ENCODE results near the gene P2RY8. TPM values are rescaled to one million over a fixed set of nuclear protein-coding genes. Genes with fewer than 3 reads are reported as not detected.
"Not testable (repeated sequence)": the region's sequence is repeated elsewhere in the genome, so short reads cannot be mapped to it uniquely, and the experiment has no call there.

The P2RY8 gene
- total RNA-seq, 1 experiment from 2014 or later: not detected

DNA sequence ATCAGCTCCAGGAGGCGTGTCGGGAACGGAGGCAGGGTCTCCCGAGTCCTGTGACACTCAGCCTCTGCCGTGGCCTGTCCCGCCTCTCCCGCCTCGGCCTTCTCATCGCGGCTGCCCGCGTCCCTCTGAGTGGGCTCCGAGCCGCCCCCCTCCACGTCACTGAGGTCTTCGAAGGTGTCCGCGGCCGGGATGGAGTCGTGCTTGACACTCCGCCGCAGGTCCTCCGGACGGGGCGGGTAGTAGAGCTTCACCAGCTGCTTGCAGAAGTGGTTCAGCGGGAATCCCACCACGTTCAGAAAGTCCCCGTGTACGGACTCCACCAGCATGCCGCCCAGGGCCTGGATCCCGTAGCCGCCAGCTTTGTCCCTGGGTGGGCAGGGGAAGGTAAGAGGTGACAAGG lies 109.2 kb downstream of the P2RY8 start:
- H3K4me3 Mint-ChIP-seq (ENCODE audit: low read depth, unreplicated experiment): no peak overlapping the region
- no peak for DNase-seq
- TF ChIP-seq, protein P1, sequence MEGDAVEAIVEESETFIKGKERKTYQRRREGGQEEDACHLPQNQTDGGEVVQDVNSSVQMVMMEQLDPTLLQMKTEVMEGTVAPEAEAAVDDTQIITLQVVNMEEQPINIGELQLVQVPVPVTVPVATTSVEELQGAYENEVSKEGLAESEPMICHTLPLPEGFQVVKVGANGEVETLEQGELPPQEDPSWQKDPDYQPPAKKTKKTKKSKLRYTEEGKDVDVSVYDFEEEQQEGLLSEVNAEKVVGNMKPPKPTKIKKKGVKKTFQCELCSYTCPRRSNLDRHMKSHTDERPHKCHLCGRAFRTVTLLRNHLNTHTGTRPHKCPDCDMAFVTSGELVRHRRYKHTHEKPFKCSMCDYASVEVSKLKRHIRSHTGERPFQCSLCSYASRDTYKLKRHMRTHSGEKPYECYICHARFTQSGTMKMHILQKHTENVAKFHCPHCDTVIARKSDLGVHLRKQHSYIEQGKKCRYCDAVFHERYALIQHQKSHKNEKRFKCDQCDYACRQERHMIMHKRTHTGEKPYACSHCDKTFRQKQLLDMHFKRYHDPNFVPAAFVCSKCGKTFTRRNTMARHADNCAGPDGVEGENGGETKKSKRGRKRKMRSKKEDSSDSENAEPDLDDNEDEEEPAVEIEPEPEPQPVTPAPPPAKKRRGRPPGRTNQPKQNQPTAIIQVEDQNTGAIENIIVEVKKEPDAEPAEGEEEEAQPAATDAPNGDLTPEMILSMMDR (IDR thresholded peaks at IDR 0.05; ENCODE audit: unreplicated experiment): no peak
- no TSS peak for BruUV-seq (replicated peaks)
- H3K36me3 Mint-ChIP-seq (ENCODE audit: insufficient read depth, unreplicated experiment): peaks cover 33% of the 10 kb centered on the region
- H3K9me3 Mint-ChIP-seq (ENCODE audit: low read depth, unreplicated experiment): peaks cover 3% of the 10 kb centered on the region
- H3K4me1 Mint-ChIP-seq (ENCODE audit: low read depth, unreplicated experiment): no peaks in the 10 kb centered on the region
- no peak overlapping the region for H3K27ac Mint-ChIP-seq (ENCODE audit: unreplicated experiment)
- CTCF ChIA-PET: no interaction called here
- intact Hi-C loops (cut with micrococcal nuclease; ENCODE audit: unreplicated experiment): no loop called here
- H3K27me3 Mint-ChIP-seq (ENCODE audit: unreplicated experiment): no peaks in the 10 kb centered on the region

DNA sequence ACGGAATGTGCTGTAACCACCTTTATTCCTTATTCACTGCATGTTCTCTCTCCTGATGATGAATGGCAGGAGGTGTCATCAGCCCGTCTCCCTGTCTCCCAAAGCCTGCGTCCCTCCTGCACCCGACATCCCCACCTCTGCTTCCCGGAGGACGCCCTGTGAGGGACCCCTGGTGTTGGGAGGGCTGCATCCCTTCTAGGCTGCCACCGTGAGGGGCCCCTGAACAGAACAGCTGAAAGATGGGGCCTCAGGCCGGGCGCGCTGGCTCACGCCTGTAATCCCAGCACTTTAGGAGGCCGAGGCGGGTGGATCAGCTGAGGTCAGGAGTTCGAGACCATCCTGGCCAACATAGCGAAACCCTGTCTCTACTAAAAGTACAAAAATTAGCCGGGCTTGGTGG lies 110.7 kb downstream of the P2RY8 start:
- CTCF ChIA-PET; H3K9me3 Mint-ChIP-seq (ENCODE audit: low read depth, unreplicated experiment); BruUV-seq (replicated peaks); DNase-seq; H3K4me1 Mint-ChIP-seq (ENCODE audit: low read depth, unreplicated experiment); H3K27me3 Mint-ChIP-seq (ENCODE audit: unreplicated experiment); H3K4me3 Mint-ChIP-seq (ENCODE audit: low read depth, unreplicated experiment); intact Hi-C loops (cut with micrococcal nuclease; ENCODE audit: unreplicated experiment); H3K27ac Mint-ChIP-seq (ENCODE audit: unreplicated experiment): not testable (repeated sequence)
- H3K36me3 Mint-ChIP-seq (ENCODE audit: insufficient read depth, unreplicated experiment): peaks cover 43% of the 10 kb centered on the region

DNA sequence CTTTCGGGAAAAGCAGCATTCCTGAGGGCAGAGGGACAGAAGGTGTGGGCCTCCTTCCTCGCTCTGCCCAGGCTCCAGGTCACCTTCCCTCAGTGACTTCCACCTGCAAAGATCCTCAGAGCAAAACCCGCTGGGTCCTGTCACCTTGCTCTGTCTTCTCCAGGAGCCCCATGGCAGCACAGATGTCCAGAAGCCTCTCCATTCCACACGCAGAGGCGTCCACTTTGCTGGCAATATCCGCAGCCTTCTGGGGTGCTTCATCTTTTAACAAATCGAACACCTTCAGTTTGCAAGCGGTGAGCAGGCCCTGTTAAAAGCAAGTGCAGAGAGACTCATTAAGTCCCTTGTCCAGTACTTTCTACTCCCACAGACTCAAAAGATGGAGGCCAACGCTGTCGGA lies 111.6 kb downstream of the P2RY8 start:
- TF ChIP-seq, protein P1 (IDR thresholded peaks at IDR 0.05; ENCODE audit: unreplicated experiment): no peak
- no peaks in the 10 kb centered on the region for H3K4me1 Mint-ChIP-seq (ENCODE audit: low read depth, unreplicated experiment)
- peaks cover 49% of the 10 kb centered on the region for H3K36me3 Mint-ChIP-seq (ENCODE audit: insufficient read depth, unreplicated experiment)
- CTCF ChIA-PET: no interaction called here
- no peak overlapping the region for H3K4me3 Mint-ChIP-seq (ENCODE audit: low read depth, unreplicated experiment)
- BruUV-seq (replicated peaks): no TSS peak
- H3K9me3 Mint-ChIP-seq (ENCODE audit: low read depth, unreplicated experiment): peaks cover 3% of the 10 kb centered on the region
- H3K27ac Mint-ChIP-seq (ENCODE audit: unreplicated experiment): peak overlapping the region; percentile 8
- no peaks in the 10 kb centered on the region for H3K27me3 Mint-ChIP-seq (ENCODE audit: unreplicated experiment)
- DNase-seq: no peak
- intact Hi-C loops (cut with micrococcal nuclease; ENCODE audit: unreplicated experiment): no loop called here

DNA sequence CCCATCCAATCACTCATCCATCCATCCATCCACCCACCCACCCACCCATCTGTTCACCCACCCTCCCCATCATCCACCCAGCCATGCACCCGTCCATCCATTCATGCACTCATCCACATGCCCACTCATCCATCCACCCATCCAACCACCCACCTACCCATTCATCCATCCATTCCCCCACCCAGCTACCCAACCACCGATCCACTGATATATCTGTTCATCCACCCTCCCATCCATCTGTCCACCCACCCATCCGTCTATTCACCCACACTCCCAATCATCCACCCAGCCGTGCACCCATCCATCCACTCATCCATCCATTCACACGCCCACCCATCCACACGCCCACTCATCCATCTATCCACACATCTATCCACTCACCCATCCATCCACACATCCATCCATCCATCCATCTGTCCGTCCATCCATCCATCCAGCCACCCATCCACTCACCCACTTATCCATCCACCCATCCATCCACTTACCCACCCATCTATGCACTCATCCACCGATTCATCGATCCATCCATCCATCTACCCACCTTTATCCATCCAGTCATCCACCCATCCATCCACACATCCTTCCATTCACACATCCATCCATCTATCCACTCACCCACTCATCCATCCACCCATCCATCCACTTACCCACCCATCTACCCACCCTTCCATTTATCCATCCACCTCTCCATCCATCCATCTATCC lies 112.7 kb downstream of the P2RY8 start:
- peaks cover 10% of the 10 kb centered on the region for H3K9me3 Mint-ChIP-seq (ENCODE audit: low read depth, unreplicated experiment)
- TF ChIP-seq, protein P1 (IDR thresholded peaks at IDR 0.05; ENCODE audit: unreplicated experiment): no peak
- H3K27ac Mint-ChIP-seq (ENCODE audit: unreplicated experiment): peak overlapping the region; percentile 8
- no peaks in the 10 kb centered on the region for H3K27me3 Mint-ChIP-seq (ENCODE audit: unreplicated experiment)
- CTCF ChIA-PET: no interaction called here
- intact Hi-C loops (cut with micrococcal nuclease; ENCODE audit: unreplicated experiment): no loop called here
- no peak overlapping the region for H3K4me3 Mint-ChIP-seq (ENCODE audit: low read depth, unreplicated experiment)
- H3K36me3 Mint-ChIP-seq (ENCODE audit: insufficient read depth, unreplicated experiment): peaks cover 59% of the 10 kb centered on the region
- DNase-seq: no peak
- H3K4me1 Mint-ChIP-seq (ENCODE audit: low read depth, unreplicated experiment): no peaks in the 10 kb centered on the region
- no TSS peak for BruUV-seq (replicated peaks)

DNA sequence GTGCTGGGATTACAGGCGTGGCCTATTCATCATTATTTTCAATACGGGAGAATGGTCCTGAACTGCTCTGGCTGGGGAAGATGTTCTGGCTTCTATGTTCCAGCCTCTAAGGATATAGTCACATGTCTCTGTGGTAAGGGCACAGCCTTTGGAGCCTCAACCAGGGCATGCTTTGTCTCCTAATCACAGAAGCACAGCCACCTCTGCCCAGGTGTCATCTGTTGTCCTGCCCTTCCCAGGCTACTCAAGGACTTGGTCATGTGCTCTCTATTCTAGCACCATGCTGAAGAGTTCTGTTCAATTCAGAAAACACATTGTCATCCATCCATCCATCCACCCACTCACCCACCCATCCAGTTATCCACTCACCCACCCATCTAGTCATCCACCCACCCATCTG lies 113.8 kb downstream of the P2RY8 start:
- CTCF ChIA-PET: no interaction called here

More for the DNA sequence above, 113.8 kb downstream of the P2RY8 start:
- TF ChIP-seq, protein P1 (IDR thresholded peaks at IDR 0.05; ENCODE audit: unreplicated experiment): no peak
- DNase-seq: no peak
- peaks cover 10% of the 10 kb centered on the region for H3K9me3 Mint-ChIP-seq (ENCODE audit: low read depth, unreplicated experiment)
- intact Hi-C loops (cut with micrococcal nuclease; ENCODE audit: unreplicated experiment): no loop called here
- H3K4me1 Mint-ChIP-seq (ENCODE audit: low read depth, unreplicated experiment): no peaks in the 10 kb centered on the region
- H3K36me3 Mint-ChIP-seq (ENCODE audit: insufficient read depth, unreplicated experiment): peaks cover 62% of the 10 kb centered on the region
- no peaks in the 10 kb centered on the region for H3K27me3 Mint-ChIP-seq (ENCODE audit: unreplicated experiment)
- no TSS peak for BruUV-seq (replicated peaks)
- no peak overlapping the region for H3K27ac Mint-ChIP-seq (ENCODE audit: unreplicated experiment)
- no peak overlapping the region for H3K4me3 Mint-ChIP-seq (ENCODE audit: low read depth, unreplicated experiment)
